ENCODE results near the gene STXBP4. TPM values are rescaled to one million over a fixed set of nuclear protein-coding genes. Genes with fewer than 3 reads are reported as not detected.

The STXBP4 gene
- total RNA-seq, 2 experiments from 2014 or later: 5.1 to 5.4 TPM

- no peak overlapping the region for H3K27ac ChIP-seq (ENCODE audit: low read depth in 1 of 2, low read length in 2 of 2)
- H3K4me3 Mint-ChIP-seq: no peak overlapping the region
- intact Hi-C loops (cut with DNase I, micrococcal nuclease): no loop called here
- TF ChIP-seq, protein P1, sequence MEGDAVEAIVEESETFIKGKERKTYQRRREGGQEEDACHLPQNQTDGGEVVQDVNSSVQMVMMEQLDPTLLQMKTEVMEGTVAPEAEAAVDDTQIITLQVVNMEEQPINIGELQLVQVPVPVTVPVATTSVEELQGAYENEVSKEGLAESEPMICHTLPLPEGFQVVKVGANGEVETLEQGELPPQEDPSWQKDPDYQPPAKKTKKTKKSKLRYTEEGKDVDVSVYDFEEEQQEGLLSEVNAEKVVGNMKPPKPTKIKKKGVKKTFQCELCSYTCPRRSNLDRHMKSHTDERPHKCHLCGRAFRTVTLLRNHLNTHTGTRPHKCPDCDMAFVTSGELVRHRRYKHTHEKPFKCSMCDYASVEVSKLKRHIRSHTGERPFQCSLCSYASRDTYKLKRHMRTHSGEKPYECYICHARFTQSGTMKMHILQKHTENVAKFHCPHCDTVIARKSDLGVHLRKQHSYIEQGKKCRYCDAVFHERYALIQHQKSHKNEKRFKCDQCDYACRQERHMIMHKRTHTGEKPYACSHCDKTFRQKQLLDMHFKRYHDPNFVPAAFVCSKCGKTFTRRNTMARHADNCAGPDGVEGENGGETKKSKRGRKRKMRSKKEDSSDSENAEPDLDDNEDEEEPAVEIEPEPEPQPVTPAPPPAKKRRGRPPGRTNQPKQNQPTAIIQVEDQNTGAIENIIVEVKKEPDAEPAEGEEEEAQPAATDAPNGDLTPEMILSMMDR (IDR thresholded peaks at IDR 0.05): no peak
- no peaks in the 10 kb centered on the region for H3K36me3 Mint-ChIP-seq (ENCODE audit: low read depth)
- POLR2A ChIA-PET: no interaction called here
- no peak overlapping the region for H3K27ac Mint-ChIP-seq
- H3K27me3 Mint-ChIP-seq: no peaks in the 10 kb centered on the region
- H3K36me3 ChIP-seq (ENCODE audit: insufficient read depth, low read length): no peaks in the 10 kb centered on the region
- ATAC-seq (ENCODE audit: poor library complexity): no peak
- H3K4me3 ChIP-seq (ENCODE audit: low read length): no peak overlapping the region
- H3K4me1 ChIP-seq (ENCODE audit: insufficient read depth, low read length): no peaks in the 10 kb centered on the region
- H3K9me3 Mint-ChIP-seq: no peaks in the 10 kb centered on the region
- H3K4me1 Mint-ChIP-seq (ENCODE audit: low read depth): no peaks in the 10 kb centered on the region
- no peaks in the 10 kb centered on the region for H3K27me3 ChIP-seq (ENCODE audit: control insufficient read depth in 1 of 2, insufficient read depth in 2 of 2, low read length in 2 of 2)
- DNase-seq: no peak
- CTCF ChIA-PET: no interaction called here
- no peaks in the 10 kb centered on the region for H3K9me3 ChIP-seq (ENCODE audit: control insufficient read depth in 1 of 2, insufficient read depth in 1 of 2, low read length in 2 of 2)
These were observed 91.2 kb downstream of the STXBP4 start for GRCh38 chr17:55059724-55060123.

DNA sequence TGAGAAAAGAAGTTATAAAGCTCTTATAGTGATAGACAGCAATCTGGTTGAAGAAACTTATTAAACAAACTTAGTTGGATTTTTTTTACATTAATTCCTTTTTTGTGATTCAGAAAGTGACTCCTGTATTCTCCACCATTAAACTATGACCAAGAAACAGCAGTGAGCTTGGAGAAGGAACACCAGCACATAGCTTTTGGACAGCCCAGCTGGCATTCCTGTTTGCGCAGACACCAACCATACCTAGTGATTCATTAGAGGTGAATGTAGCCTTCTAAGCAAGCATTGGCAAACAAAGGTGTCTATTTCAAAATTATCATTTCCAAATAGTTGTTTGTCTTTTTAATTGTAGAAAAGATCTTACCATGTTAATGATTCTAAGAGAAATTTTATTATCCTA is 94.4 kb downstream of the STXBP4 start:
- no peaks in the 10 kb centered on the region for H3K9me3 Mint-ChIP-seq
- TF ChIP-seq, protein P1 (IDR thresholded peaks at IDR 0.05): no peak
- ChIA-PET CTCF (no interaction called here), POLR2A (no interaction called here)
- DNase-seq (no peak), ATAC-seq (ENCODE audit: poor library complexity) (no peak)
- Histone ChIP-seq H3K9me3 (ENCODE audit: control insufficient read depth in 1 of 2, insufficient read depth in 1 of 2, low read length in 2 of 2) (no peaks in the 10 kb centered on the region), H3K4me3 (ENCODE audit: low read length) (no peak overlapping the region), H3K36me3 (ENCODE audit: insufficient read depth, low read length) (no peaks in the 10 kb centered on the region), H3K27ac (ENCODE audit: low read depth in 1 of 2, low read length in 2 of 2) (no peak overlapping the region), H3K4me1 (ENCODE audit: insufficient read depth, low read length) (no peaks in the 10 kb centered on the region), H3K27me3 (ENCODE audit: control insufficient read depth in 1 of 2, insufficient read depth in 2 of 2, low read length in 2 of 2) (no peaks in the 10 kb centered on the region)
- H3K4me1 Mint-ChIP-seq (ENCODE audit: low read depth): no peaks in the 10 kb centered on the region
- H3K27ac Mint-ChIP-seq: no peak overlapping the region
- intact Hi-C loops (cut with DNase I, micrococcal nuclease): no loop called here
- no peaks in the 10 kb centered on the region for H3K27me3 Mint-ChIP-seq
- H3K36me3 Mint-ChIP-seq (ENCODE audit: low read depth): no peaks in the 10 kb centered on the region
- no peak overlapping the region for H3K4me3 Mint-ChIP-seq

DNA sequence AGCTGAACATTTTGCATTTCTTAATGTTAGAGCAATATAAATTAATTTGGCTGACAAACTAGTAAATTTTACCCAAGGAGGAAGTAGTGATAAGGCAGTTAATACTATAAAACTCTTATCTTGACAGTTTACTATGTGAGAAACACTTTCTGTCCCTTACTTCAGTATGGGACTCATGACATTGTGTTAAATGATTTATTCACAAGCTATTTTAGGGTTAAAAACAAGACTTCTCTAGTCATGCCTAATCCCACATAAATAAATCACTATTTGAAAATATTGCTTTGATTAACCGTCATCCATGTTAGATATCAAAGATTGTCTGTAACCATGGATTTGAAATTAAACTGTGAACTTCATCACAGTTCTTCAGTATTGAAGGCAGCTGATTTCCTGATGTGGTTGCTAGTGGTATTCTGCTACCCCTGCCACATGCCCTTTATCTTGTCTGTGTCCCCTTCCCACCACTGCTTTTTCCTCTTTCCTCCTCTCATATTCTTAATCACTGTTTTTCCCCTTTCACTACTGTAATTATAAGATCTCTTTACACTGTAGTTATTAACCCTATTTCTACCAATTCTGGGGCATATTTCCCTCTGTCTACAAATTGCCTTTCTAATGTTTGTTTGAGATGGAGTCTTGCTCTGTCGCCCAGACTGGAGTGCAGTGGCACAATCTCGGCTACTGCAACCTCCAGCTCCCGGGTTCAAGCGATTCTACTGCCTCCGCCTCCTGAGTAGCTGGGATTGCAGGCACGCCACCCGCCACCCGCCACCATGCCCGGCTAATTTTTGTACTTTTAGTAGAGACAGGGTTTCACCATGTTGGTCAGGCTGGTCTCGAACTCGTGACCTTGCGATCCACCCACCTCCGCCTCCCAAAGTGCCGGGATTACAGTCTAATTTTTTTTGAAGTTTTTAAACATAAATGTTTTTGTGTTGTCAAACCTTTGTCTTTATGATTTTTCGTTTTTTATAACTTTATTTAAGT is 95.6 kb downstream of the STXBP4 start:
- Histone ChIP-seq H3K9me3 (ENCODE audit: control insufficient read depth in 1 of 2, insufficient read depth in 1 of 2, low read length in 2 of 2) (no peaks in the 10 kb centered on the region), H3K4me1 (ENCODE audit: insufficient read depth, low read length) (no peaks in the 10 kb centered on the region), H3K27me3 (ENCODE audit: control insufficient read depth in 1 of 2, insufficient read depth in 2 of 2, low read length in 2 of 2) (no peaks in the 10 kb centered on the region), H3K36me3 (ENCODE audit: insufficient read depth, low read length) (no peaks in the 10 kb centered on the region), H3K4me3 (ENCODE audit: low read length) (no peak overlapping the region), H3K27ac (ENCODE audit: low read depth in 1 of 2, low read length in 2 of 2) (no peak overlapping the region)
- ATAC-seq (ENCODE audit: poor library complexity) (no peak), DNase-seq (peak in 1 of 14 experiments; percentile 28)
- no peaks in the 10 kb centered on the region for H3K36me3 Mint-ChIP-seq (ENCODE audit: low read depth)
- no peaks in the 10 kb centered on the region for H3K9me3 Mint-ChIP-seq
- H3K27me3 Mint-ChIP-seq: no peaks in the 10 kb centered on the region
- no peaks in the 10 kb centered on the region for H3K4me1 Mint-ChIP-seq (ENCODE audit: low read depth)
- H3K4me3 Mint-ChIP-seq: no peak overlapping the region
- ChIA-PET CTCF (no interaction called here), POLR2A (interaction anchor here (1.0 kb wide), 1 partner anchor 10 kb away, joined by 3 read pairs; no protein-coding TSS in a partner anchor)
- no peak overlapping the region for H3K27ac Mint-ChIP-seq
- intact Hi-C loops (cut with DNase I, micrococcal nuclease): no loop called here
- TF ChIP-seq, protein P1 (IDR thresholded peaks at IDR 0.05): no peak
